Endothelial cell of umbilical vein (primary cell): ENCODE measurements around the gene KCNG1. TPM values are rescaled to one million over a fixed set of nuclear protein-coding genes. Genes with fewer than 3 reads are reported as not detected.
A peak's percentile ranks its signal among the peaks of the same experiment; 100 is the strongest.

Experiments
- BruUV-seq: library from RNA; stranded (reverse); fragments of 400-500 nt; replicated peaks from 2 replicates; lab custom pipeline; 2021; lab: Mats Ljungman, UMichigan
- CTCF ChIA-PET: fragments of 300-600, 350-600 bp; sonication (Branson Sonifier 250); formaldehyde crosslinking; loops from one replicate; lab custom pipeline; 2021; ENCODE audit warnings: antibody characterized with exemption, inconsistent platforms; lab: Charles Lee
- POLR2A ChIA-PET: fragments of 300-600, 350-600 bp; sonication (Branson Sonifier 250); formaldehyde crosslinking; loops from one replicate; lab custom pipeline; 2021; ENCODE audit warnings: antibody characterized with exemption, inconsistent platforms; lab: Charles Lee
- DNase-seq: peaks from one replicate; pipeline ENCODE4 v3.0.0-alpha.2; 2011; ENCODE audit warnings: low read depth, low spot score
- FAIRE-seq: peaks from 2 replicates; lab custom pipeline; 2011; peaks lifted over from hg19 to GRCh38; lab: Jason Lieb, UNC
- H2AFZ ChIP-seq: 2 replicates; pipeline ENCODE4 v1.6.0; 2012; ENCODE audit warnings: low read depth, low read length, control low read depth, inconsistent platforms
- H3K27ac ChIP-seq: 2 replicates; pipeline ENCODE4 v1.5.1; 2011; ENCODE audit warnings: low read depth, mild to moderate bottlenecking, control low read depth, low read length, moderate library complexity; ENCODE audit not compliant: insufficient read depth
- H3K27me3 ChIP-seq, 2 experiments: 2 replicates each; pipeline versions ENCODE4 v1.6.0 to v1.6.1; 2011; ENCODE audit warnings: low read length in 2 of 2, mixed read lengths in 1 of 2; ENCODE audit not compliant: control insufficient read depth in 2 of 2, insufficient read depth in 2 of 2
- H3K36me3 ChIP-seq, 2 experiments: 2 replicates in 1 of 2; 3 replicates in 1 of 2; pipeline ENCODE4 v1.5.1; 2011; ENCODE audit warnings: low read length in 2 of 2, mild to moderate bottlenecking in 1 of 2, moderate library complexity in 1 of 2; ENCODE audit not compliant: control insufficient read depth in 2 of 2, insufficient read depth in 2 of 2; ENCODE audit errors: extremely low read depth in 1 of 2
- H3K4me1 ChIP-seq: 3 replicates; pipeline ENCODE4 v1.5.1; 2011; ENCODE audit warnings: mild to moderate bottlenecking, low read length; ENCODE audit not compliant: control insufficient read depth, insufficient read depth; ENCODE audit errors: extremely low read depth
- H3K4me2 ChIP-seq: 2 replicates; pipeline ENCODE4 v1.6.1; 2011; ENCODE audit warnings: low read length, control low read depth, mixed read lengths; ENCODE audit not compliant: insufficient read depth
- H3K4me3 ChIP-seq, 3 experiments: fragments of 200-600 bp in 1 of 3; sonication (generic), shearing (Covaris generic) in 1 of 3; replicated peaks in 1 of 3; 2 replicates each; pipeline ENCODE4 v1.5.1; 2011 to 2016; ENCODE audit warnings: control low read depth in 3 of 3, low read length in 3 of 3, mild to moderate bottlenecking in 2 of 3, inconsistent platforms in 1 of 3, low read depth in 1 of 3, moderate library complexity in 1 of 3; ENCODE audit not compliant: insufficient read depth in 1 of 3
- H3K79me2 ChIP-seq: 2 replicates; pipeline ENCODE4 v1.6.0; 2012; ENCODE audit warnings: low read length, inconsistent platforms; ENCODE audit not compliant: control insufficient read depth, insufficient read depth
- H3K9ac ChIP-seq: replicated peaks from 2 replicates; pipeline ENCODE3; 2011; ENCODE audit warnings: low read length, control low read depth; ENCODE audit not compliant: insufficient read depth; ENCODE audit errors: extremely low read depth
- H3K9me1 ChIP-seq: replicated peaks from 3 replicates; pipeline ENCODE4 v1.6.0; 2011; ENCODE audit warnings: mild to moderate bottlenecking, low read length; ENCODE audit not compliant: control insufficient read depth, insufficient read depth; ENCODE audit errors: extremely low read depth
- H3K9me3 ChIP-seq: replicated peaks from 2 replicates; pipeline ENCODE4 v1.5.1; 2012; ENCODE audit warnings: low read length, inconsistent platforms; ENCODE audit not compliant: control insufficient read depth, insufficient read depth
- H4K20me1 ChIP-seq: replicated peaks from 2 replicates; pipeline ENCODE3; 2011; ENCODE audit warnings: mild to moderate bottlenecking, low read length; ENCODE audit not compliant: control insufficient read depth, insufficient read depth; ENCODE audit errors: extremely low read depth
- CTCF ChIP-seq, 2 donors: IDR thresholded peaks; 1 replicate in 1 of 2; 2 replicates in 1 of 2; pipeline ENCODE4 v1.5.1; 2011; ENCODE audit warnings: low read length in 2 of 2, mild to moderate bottlenecking in 2 of 2, moderate library complexity in 2 of 2, control low read depth in 1 of 2, inconsistent platforms in 1 of 2, low read depth in 1 of 2; ENCODE audit not compliant: insufficient read depth in 1 of 2; ENCODE audit errors: extremely low read depth in 1 of 2
- EZH2 ChIP-seq: IDR thresholded peaks from 2 replicates; pipeline ENCODE4 v1.6.1; 2012; ENCODE audit warnings: borderline replicate concordance, low read depth, mild to moderate bottlenecking, moderate library complexity, low read length, inconsistent platforms; ENCODE audit not compliant: severe bottlenecking
- FOS ChIP-seq: IDR thresholded peaks from 2 replicates; pipeline ENCODE4 v1.6.1; 2011; ENCODE audit warnings: mild to moderate bottlenecking, low read length, moderate library complexity, borderline replicate concordance; ENCODE audit not compliant: insufficient read depth
- GATA2 ChIP-seq: IDR thresholded peaks from 2 replicates; pipeline ENCODE4 v1.7.0; 2011; ENCODE audit warnings: low read depth, mild to moderate bottlenecking, moderate library complexity, mixed read lengths, low read length; ENCODE audit not compliant: insufficient read length, insufficient read depth
- JUN ChIP-seq: IDR thresholded peaks from 2 replicates; pipeline ENCODE4 v1.6.1; 2011; ENCODE audit warnings: borderline replicate concordance, low read depth; ENCODE audit not compliant: insufficient read length, insufficient read depth
- MAX ChIP-seq: IDR thresholded peaks from 2 replicates; pipeline ENCODE4 v1.6.1; 2011; ENCODE audit not compliant: insufficient read depth, insufficient read length
- MYC ChIP-seq: IDR thresholded peaks from one replicate; pipeline ENCODE4 v1.6.1; 2011; ENCODE audit warnings: mild to moderate bottlenecking, low read depth, low read length
- POLR2A ChIP-seq: IDR thresholded peaks from 2 replicates; pipeline ENCODE4 v1.6.1; 2012; ENCODE audit warnings: low read depth, mild to moderate bottlenecking, control low read depth, low read length
- POLR2AphosphoS5 ChIP-seq: IDR thresholded peaks from 2 replicates; pipeline ENCODE4 v1.6.1; 2012; ENCODE audit warnings: low read depth, mild to moderate bottlenecking, control low read depth, low read length, moderate library complexity; ENCODE audit not compliant: insufficient read depth
- dilution Hi-C: fragments of 300-500 bp; cut with MboI; formaldehyde crosslinking; loops from one replicate; pipeline ENCODE4 v1.15.0; 2019; ENCODE audit warnings: low sequenced_read_pairs; ENCODE audit not compliant: extremely low pct_ligation_motif_present
- intact Hi-C: fragments of 100-400 bp; cut with micrococcal nuclease; formaldehyde crosslinking; loops from one replicate; pipeline ENCODE4 v1.10.0; 2022
- polyA plus RNA-seq, 4 experiments: library from polyadenylated mRNA; depleted of rRNA in 3 of 4; stranded (reverse) in 3 of 4; unstranded in 1 of 4; fragments of >200 nt; gene quantifications; 2 replicates each; pipeline versions ENCODE4 v1.2.1 to v1.2.3, GENCODE V29; 2011 to 2012; ENCODE audit warnings: missing spikeins in 1 of 4
- total RNA-seq: library from RNA; stranded (reverse); gene quantifications from 2 replicates; pipeline ENCODE4 v1.2.3, GENCODE V29; 2021

KCNG1 gene
- total and polyA plus RNA-seq, 2 donors (not counting 3 experiments of a cell fraction or from before 2014, with no cell fraction given), result 0.22 to 1.1 TPM

- ChIA-PET POLR2A (interaction anchor here (0.6 kb wide), 1 partner anchor 560 kb away, joined by 4 read pairs; no protein-coding TSS in a partner anchor), CTCF (interaction anchor here (0.7 to 10.1 kb wide), 12 partner anchors 8 to 361 kb away, joined by 3 to 311 read pairs (median 4); no protein-coding TSS in a partner anchor)
- H3K9me3 ChIP-seq, result no peaks in the 10 kb centered on the region
- DNase-seq, result peak; percentile 69
- no TSS peak for BruUV-seq
- TF ChIP-seq EZH2, result no peak
- peak; percentile 59 to 67 for TF ChIP-seq CTCF (IDR thresholded peaks at IDR 0.05; ENCODE audit: extremely low read depth in 1 of 2, insufficient read depth in 1 of 2, low read depth in 1 of 2, low read length in 2 of 2)
- dilution Hi-C loops, result no loop called here
- peak; percentile 75 for FAIRE-seq
- H3K27ac ChIP-seq, result no peak overlapping the region
- H3K36me3 ChIP-seq, result no peaks in the 10 kb centered on the region
- H3K4me2 ChIP-seq, result no peak overlapping the region
- no peaks in the 10 kb centered on the region for H3K4me1 ChIP-seq
- no peaks in the 10 kb centered on the region for H4K20me1 ChIP-seq
- intact Hi-C loops, result loop anchor here (1.0 kb wide), 1 partner anchor 313 kb away; no protein-coding TSS in a partner anchor
- H3K4me3 ChIP-seq, result no peak overlapping the region
- no peak overlapping the region for H3K9ac ChIP-seq
- no peaks in the 10 kb centered on the region for H3K79me2 ChIP-seq
- no peaks in the 10 kb centered on the region for H3K9me1 ChIP-seq
- H3K27me3 ChIP-seq, result peaks cover 4 to 6% of the 10 kb centered on the region in 2 experiments
- no peak overlapping the region for H2AFZ ChIP-seq
These were observed 30.0 kb downstream of the KCNG1 start for GRCh38 chr20:50992733-50993457.

- dilution Hi-C loops, result no loop called here
- TF ChIP-seq POLR2A, result no peak
- TF ChIP-seq MAX, result no peak
- TF ChIP-seq POLR2AphosphoS5, result no peak
- no peak for TF ChIP-seq MYC
- no peak for TF ChIP-seq JUN
- TF ChIP-seq GATA2, result no peak
- no peak for TF ChIP-seq FOS
- TF ChIP-seq EZH2, result no peak
- TF ChIP-seq CTCF (IDR thresholded peaks at IDR 0.05; ENCODE audit: extremely low read depth in 1 of 2, insufficient read depth in 1 of 2, low read depth in 1 of 2, low read length in 2 of 2), result no peak
- Histone ChIP-seq H3K4me1 (no peaks in the 10 kb centered on the region), H3K36me3 (no peaks in the 10 kb centered on the region), H3K9ac (no peak overlapping the region), H3K27me3 (peaks cover 3 to 4% of the 10 kb centered on the region in 2 experiments), H4K20me1 (no peaks in the 10 kb centered on the region), H3K9me1 (no peaks in the 10 kb centered on the region), H3K4me2 (no peak overlapping the region), H3K27ac (no peak overlapping the region), H2AFZ (no peak overlapping the region), H3K4me3 (no peak overlapping the region), H3K79me2 (no peaks in the 10 kb centered on the region), H3K9me3 (no peaks in the 10 kb centered on the region)
- DNase-seq, result no peak
- ChIA-PET POLR2A (no interaction called here), CTCF (interaction anchor here (0.7 to 10.1 kb wide), 10 partner anchors 9 to 362 kb away, joined by 3 to 311 read pairs (median 5); no protein-coding TSS in a partner anchor)
- intact Hi-C loops, result no loop called here
- FAIRE-seq, result no peak
- BruUV-seq, result no TSS peak
These were observed 30.6 kb downstream of the KCNG1 start for GRCh38 chr20:50992336-50992732.
